Measurements from ENCODE around the gene SPAG7. TPM values are rescaled to one million over a fixed set of nuclear protein-coding genes. Genes with fewer than 3 reads are reported as not detected.

SPAG7 gene
- total and polyA plus RNA-seq, 2 experiments from 2014 or later: 64.3 to 194 TPM

- no peak overlapping the region for H3K4me2 ChIP-seq
- no peaks in the 10 kb centered on the region for H3K79me2 ChIP-seq
- 67% methylated on average over 1 of the region's 1 CpG for WGBS (ENCODE audit: low lambda C conversion rate, missing lambda C conversion rate)
- no peak overlapping the region for H2AFZ ChIP-seq
- no peaks in the 10 kb centered on the region for H3K9me3 ChIP-seq (ENCODE audit: low read depth)
- no peak overlapping the region for H3K27ac ChIP-seq
- no peak overlapping the region for H3K4me3 ChIP-seq
- TF ChIP-seq, protein P1, sequence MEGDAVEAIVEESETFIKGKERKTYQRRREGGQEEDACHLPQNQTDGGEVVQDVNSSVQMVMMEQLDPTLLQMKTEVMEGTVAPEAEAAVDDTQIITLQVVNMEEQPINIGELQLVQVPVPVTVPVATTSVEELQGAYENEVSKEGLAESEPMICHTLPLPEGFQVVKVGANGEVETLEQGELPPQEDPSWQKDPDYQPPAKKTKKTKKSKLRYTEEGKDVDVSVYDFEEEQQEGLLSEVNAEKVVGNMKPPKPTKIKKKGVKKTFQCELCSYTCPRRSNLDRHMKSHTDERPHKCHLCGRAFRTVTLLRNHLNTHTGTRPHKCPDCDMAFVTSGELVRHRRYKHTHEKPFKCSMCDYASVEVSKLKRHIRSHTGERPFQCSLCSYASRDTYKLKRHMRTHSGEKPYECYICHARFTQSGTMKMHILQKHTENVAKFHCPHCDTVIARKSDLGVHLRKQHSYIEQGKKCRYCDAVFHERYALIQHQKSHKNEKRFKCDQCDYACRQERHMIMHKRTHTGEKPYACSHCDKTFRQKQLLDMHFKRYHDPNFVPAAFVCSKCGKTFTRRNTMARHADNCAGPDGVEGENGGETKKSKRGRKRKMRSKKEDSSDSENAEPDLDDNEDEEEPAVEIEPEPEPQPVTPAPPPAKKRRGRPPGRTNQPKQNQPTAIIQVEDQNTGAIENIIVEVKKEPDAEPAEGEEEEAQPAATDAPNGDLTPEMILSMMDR (IDR thresholded peaks at IDR 0.05; ENCODE audit: poor library complexity): no peak
- TF ChIP-seq EZH2phosphoT487 (IDR thresholded peaks at IDR 0.05; ENCODE audit: low read depth, severe bottlenecking, unreplicated experiment) (no peak), EZH2 (IDR thresholded peaks at IDR 0.05; ENCODE audit: borderline replicate concordance) (no peak)
- no peaks in the 10 kb centered on the region for H3K27me3 ChIP-seq
- no peaks in the 10 kb centered on the region for H3K9me2 ChIP-seq (replicated peaks; ENCODE audit: insufficient read depth)
- H3K4me1 ChIP-seq (ENCODE audit: insufficient read depth): peaks cover 6% of the 10 kb centered on the region
- no peaks in the 10 kb centered on the region for H4K20me1 ChIP-seq (ENCODE audit: insufficient read depth, poor library complexity, severe bottlenecking)
- no peak for DNase-seq (ENCODE audit: low spot score)
- no peaks in the 10 kb centered on the region for H3K36me3 ChIP-seq (replicated peaks; ENCODE audit: insufficient read depth, low read depth)
These were observed 53.6 kb downstream of the SPAG7 start for GRCh38 chr17:4913994-4914393.

Small RNA genes lying within 50 kb of the gene (microRNA-seq; reads per million reads assigned to microRNA genes)
- not detected for gene MIR6864
- 1.8 reads per million for gene MIR6865

Small RNA genes lying within 50 kb of the gene (small RNA-seq; reads per million reads assigned to genes)
- gene MIR6864 (not detected), gene MIR6865 (not detected)

Other genes starting within 250 kb of the SPAG7 start
- gene MED11, start 236.4 kb downstream of the SPAG7 start, total RNA-seq: 36.3 and 36.9 TPM in 2 replicates
- 39.4 and 42.7 TPM in 2 replicates for gene MED11, start 236.4 kb downstream of the SPAG7 start, polyA plus RNA-seq
- gene ZMYND15, start 228.0 kb downstream of the SPAG7 start, total RNA-seq: 1.6 and 2.9 TPM in 2 replicates
- gene ZMYND15, start 228.0 kb downstream of the SPAG7 start, polyA plus RNA-seq: 4.1 and 4.8 TPM in 2 replicates
- gene CXCL16, start 227.9 kb downstream of the SPAG7 start, total RNA-seq: 38.7 and 39.9 TPM in 2 replicates
- 73.2 and 82.5 TPM in 2 replicates for gene CXCL16, start 227.9 kb downstream of the SPAG7 start, polyA plus RNA-seq
- gene TM4SF5, start 195.9 kb downstream of the SPAG7 start, total RNA-seq: 16.7 and 20.8 TPM in 2 replicates
- 42.6 and 54.0 TPM in 2 replicates for gene TM4SF5, start 195.9 kb downstream of the SPAG7 start, polyA plus RNA-seq
- 0.33 TPM in 1 of 2 replicates, not detected in the other for gene VMO1, start 181.5 kb downstream of the SPAG7 start, total RNA-seq
- 2.7 and 4.3 TPM in 2 replicates for gene VMO1, start 181.5 kb downstream of the SPAG7 start, polyA plus RNA-seq
- gene GLTPD2, start 178.9 kb downstream of the SPAG7 start, total RNA-seq: 36.4 and 40.1 TPM in 2 replicates
- 80.7 and 100.0 TPM in 2 replicates for gene GLTPD2, start 178.9 kb downstream of the SPAG7 start, polyA plus RNA-seq
- gene PSMB6, start 171.7 kb downstream of the SPAG7 start, total RNA-seq: 126 and 154 TPM in 2 replicates
- 287 and 295 TPM in 2 replicates for gene PSMB6, start 171.7 kb downstream of the SPAG7 start, polyA plus RNA-seq
- 13.9 and 25.2 TPM in 2 replicates for gene PLD2, start 160.7 kb downstream of the SPAG7 start, total RNA-seq
- 21.8 and 27.3 TPM in 2 replicates for gene PLD2, start 160.7 kb downstream of the SPAG7 start, polyA plus RNA-seq
- 24.4 and 45.3 TPM in 2 replicates for gene MINK1, start 134.5 kb downstream of the SPAG7 start, total RNA-seq
- gene MINK1, start 134.5 kb downstream of the SPAG7 start, polyA plus RNA-seq: 39.7 and 49.4 TPM in 2 replicates
- 7.4 and 9.1 TPM in 2 replicates for gene C17orf107, start 68.3 kb downstream of the SPAG7 start, total RNA-seq
- gene C17orf107, start 68.3 kb downstream of the SPAG7 start, polyA plus RNA-seq: 8.8 and 14.1 TPM in 2 replicates
- gene CHRNE, start 64.7 kb downstream of the SPAG7 start, total RNA-seq: 0.60 and 1.0 TPM in 2 replicates
- gene CHRNE, start 64.7 kb downstream of the SPAG7 start, polyA plus RNA-seq: 0.83 and 1.2 TPM in 2 replicates
- not detected in 2 replicates for gene GP1BA, start 35.5 kb downstream of the SPAG7 start, total RNA-seq
- 0.06 TPM in 1 of 2 replicates, not detected in the other for gene GP1BA, start 35.5 kb downstream of the SPAG7 start, polyA plus RNA-seq
- 42.9 and 59.5 TPM in 2 replicates for gene SLC25A11, start 27.8 kb downstream of the SPAG7 start, total RNA-seq
- gene SLC25A11, start 27.8 kb downstream of the SPAG7 start, polyA plus RNA-seq: 78.7 and 84.8 TPM in 2 replicates
- 59.2 and 65.1 TPM in 2 replicates for gene RNF167, start 27.5 kb downstream of the SPAG7 start, total RNA-seq
- 66.5 and 75.3 TPM in 2 replicates for gene RNF167, start 27.5 kb downstream of the SPAG7 start, polyA plus RNA-seq
- 244 and 280 TPM in 2 replicates for gene PFN1, start 19.3 kb downstream of the SPAG7 start, total RNA-seq
- 706 and 713 TPM in 2 replicates for gene PFN1, start 19.3 kb downstream of the SPAG7 start, polyA plus RNA-seq
- 16.3 and 18.7 TPM in 2 replicates for gene ENO3, start 16.7 kb downstream of the SPAG7 start, total RNA-seq
- 30.2 and 40.4 TPM in 2 replicates for gene ENO3, start 16.7 kb downstream of the SPAG7 start, polyA plus RNA-seq
- gene CAMTA2, start 19.9 kb upstream of the SPAG7 start, total RNA-seq: 6.9 and 12.5 TPM in 2 replicates
- gene CAMTA2, start 19.9 kb upstream of the SPAG7 start, polyA plus RNA-seq: 45.6 and 47.5 TPM in 2 replicates
- gene INCA1, start 29.7 kb upstream of the SPAG7 start, total RNA-seq: 1.6 and 2.7 TPM in 2 replicates
- 4.1 and 5.5 TPM in 2 replicates for gene INCA1, start 29.7 kb upstream of the SPAG7 start, polyA plus RNA-seq
- gene KIF1C, start 30.1 kb upstream of the SPAG7 start, total RNA-seq: 51.3 and 59.4 TPM in 2 replicates
- 65.2 and 75.9 TPM in 2 replicates for gene KIF1C, start 30.1 kb upstream of the SPAG7 start, polyA plus RNA-seq
- 0.13 TPM in 1 of 2 replicates, not detected in the other for gene SLC52A1, start 67.6 kb upstream of the SPAG7 start, total RNA-seq
- 0.16 TPM in 1 of 2 replicates, not detected in the other for gene SLC52A1, start 67.6 kb upstream of the SPAG7 start, polyA plus RNA-seq
- 0.12 and 0.23 TPM in 2 replicates for gene ZFP3, start 110.7 kb upstream of the SPAG7 start, total RNA-seq
- 0.24 and 0.32 TPM in 2 replicates for gene ZFP3, start 110.7 kb upstream of the SPAG7 start, polyA plus RNA-seq
- gene ZNF232, start 144.1 kb upstream of the SPAG7 start, total RNA-seq: 10.1 and 11.8 TPM in 2 replicates
- 8.1 and 12.0 TPM in 2 replicates for gene ZNF232, start 144.1 kb upstream of the SPAG7 start, polyA plus RNA-seq
- 0.07 and 0.12 TPM in 2 replicates for gene USP6, start 148.2 kb upstream of the SPAG7 start, total RNA-seq
- 0.11 and 0.34 TPM in 2 replicates for gene USP6, start 148.2 kb upstream of the SPAG7 start, polyA plus RNA-seq
- 6.2 and 7.7 TPM in 2 replicates for gene ZNF594, start 224.1 kb upstream of the SPAG7 start, total RNA-seq
- gene ZNF594, start 224.1 kb upstream of the SPAG7 start, polyA plus RNA-seq: 2.8 and 3.0 TPM in 2 replicates